Astrocyte (in vitro differentiated cells and primary cell): Measurements from ENCODE around the gene COMMD10. TPM values are rescaled to one million over a fixed set of nuclear protein-coding genes. Genes with fewer than 3 reads are reported as not detected.
"Not testable (repeated sequence)": the region's sequence is repeated elsewhere in the genome, so short reads cannot be mapped to it uniquely, and the experiment has no call there.

Source experiments
- DNase-seq: peaks from one replicate; pipeline ENCODE4 v3.0.0-alpha.2; 2010; ENCODE audit warnings: low read depth
- FAIRE-seq: peaks from 2 replicates; lab custom pipeline; 2011; peaks lifted over from hg19 to GRCh38; lab: Jason Lieb, UNC
- H2AFZ ChIP-seq: 2 replicates; pipeline ENCODE4 v1.6.0; 2012; ENCODE audit warnings: low read depth, low read length, inconsistent platforms
- H3K27ac ChIP-seq: 2 replicates; pipeline ENCODE4 v1.5.1; 2011; ENCODE audit warnings: low read depth, low read length, inconsistent platforms
- H3K27me3 ChIP-seq: 2 replicates; pipeline ENCODE4 v1.6.0; 2011; ENCODE audit warnings: low read length, inconsistent platforms; ENCODE audit not compliant: insufficient read depth
- H3K36me3 ChIP-seq: 2 replicates; pipeline ENCODE4 v1.5.1; 2011; ENCODE audit warnings: low read length, inconsistent platforms; ENCODE audit not compliant: insufficient read depth
- H3K4me1 ChIP-seq: 2 replicates; pipeline ENCODE4 v1.5.1; 2011; ENCODE audit warnings: low read length, inconsistent platforms; ENCODE audit not compliant: insufficient read depth
- H3K4me2 ChIP-seq: 2 replicates; pipeline ENCODE4 v1.6.0; 2012; ENCODE audit warnings: low read length, inconsistent platforms
- H3K4me3 ChIP-seq: 2 replicates; pipeline ENCODE4 v1.5.1; 2011; ENCODE audit warnings: low read depth, mild to moderate bottlenecking, low read length, inconsistent platforms; ENCODE audit not compliant: insufficient read depth
- H3K79me2 ChIP-seq: 2 replicates; pipeline ENCODE4 v1.6.0; 2012; ENCODE audit warnings: mild to moderate bottlenecking, low read length, inconsistent platforms; ENCODE audit not compliant: insufficient read depth
- H3K9ac ChIP-seq: 2 replicates; pipeline ENCODE4 v1.6.0; 2012; ENCODE audit warnings: mild to moderate bottlenecking, low read length, inconsistent platforms
- H3K9me3 ChIP-seq: 2 replicates; pipeline ENCODE4 v1.5.1; 2012; ENCODE audit warnings: low read depth, mild to moderate bottlenecking, low read length, inconsistent platforms; ENCODE audit not compliant: insufficient read depth
- H4K20me1 ChIP-seq: 2 replicates; pipeline ENCODE4 v1.6.0; 2012; ENCODE audit warnings: low read length, inconsistent platforms; ENCODE audit not compliant: insufficient read depth
- H3K27ac Mint-ChIP-seq: one replicate; pipeline ENCODE4 v1.8.0; 2021; ENCODE audit warnings: mild to moderate bottlenecking, mixed read lengths; ENCODE audit not compliant: unreplicated experiment
- H3K27me3 Mint-ChIP-seq: one replicate; pipeline ENCODE4 v1.8.0; 2021; ENCODE audit warnings: low read depth, mixed read lengths; ENCODE audit not compliant: unreplicated experiment
- H3K36me3 Mint-ChIP-seq: one replicate; pipeline ENCODE4 v1.8.0; 2021; ENCODE audit warnings: low read depth, mixed read lengths; ENCODE audit not compliant: unreplicated experiment
- H3K4me1 Mint-ChIP-seq: one replicate; pipeline ENCODE4 v1.8.0; 2021; ENCODE audit warnings: low read depth, mixed read lengths; ENCODE audit not compliant: unreplicated experiment
- H3K4me3 Mint-ChIP-seq: one replicate; pipeline ENCODE4 v1.8.0; 2021; ENCODE audit warnings: mild to moderate bottlenecking, moderate library complexity, mixed read lengths; ENCODE audit not compliant: unreplicated experiment
- H3K9me3 Mint-ChIP-seq: one replicate; pipeline ENCODE4 v1.8.0; 2021; ENCODE audit warnings: mild to moderate bottlenecking, mixed read lengths; ENCODE audit not compliant: unreplicated experiment
- EZH2 ChIP-seq: IDR thresholded peaks from 2 replicates; pipeline ENCODE4 v1.6.1; 2012; ENCODE audit warnings: mild to moderate bottlenecking, low read length, inconsistent platforms; ENCODE audit not compliant: insufficient read depth
- total RNA-seq: library from RNA; stranded (reverse); gene quantifications from 2 replicates; pipeline ENCODE4 v1.2.1, GENCODE V29; 2021
- TF ChIP-seq, protein P1 (sequence below): IDR thresholded peaks from 2 replicates; pipeline ENCODE4 v1.5.1; 2011; ENCODE audit warnings: low read depth, mild to moderate bottlenecking, inconsistent platforms, low read length, moderate library complexity; ENCODE audit not compliant: insufficient read depth

COMMD10 gene
- total RNA-seq, 1 donor from 2014 or later = 18.1 TPM

DNA sequence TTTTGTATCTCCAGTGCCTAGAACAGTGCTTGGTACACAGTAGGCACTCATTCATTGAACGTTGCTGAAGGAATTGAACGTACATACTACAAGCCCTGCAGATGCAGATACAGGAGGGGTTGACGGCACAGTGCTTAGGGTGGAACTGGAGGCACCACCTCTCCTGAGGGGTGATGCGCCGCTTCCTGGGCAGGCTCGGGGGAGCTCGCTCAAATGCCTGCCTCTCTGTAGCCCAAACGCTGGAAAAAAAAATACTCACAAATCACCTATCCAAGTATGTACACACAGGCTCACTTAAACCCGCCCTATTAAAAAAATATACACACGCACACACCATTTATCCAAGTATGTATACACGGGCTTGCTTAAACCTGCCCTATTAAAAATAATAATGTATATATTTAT lies 536 bp upstream of the COMMD10 start:
- Histone ChIP-seq H3K79me2 (peaks cover 27% of the 10 kb centered on the region), H2AFZ (peak overlapping the region; percentile 57), H3K27me3 (no peaks in the 10 kb centered on the region), H3K9me3 (no peaks in the 10 kb centered on the region), H3K36me3 (peaks cover 7% of the 10 kb centered on the region), H3K4me2 (peak overlapping the region; percentile 87), H3K27ac (no peak overlapping the region), H3K4me1 (peaks cover 6% of the 10 kb centered on the region), H3K9ac (peak overlapping the region; percentile 92), H3K4me3 (peak overlapping the region; percentile 75), H4K20me1 (no peaks in the 10 kb centered on the region)
- Mint-ChIP-seq H3K4me1 (peaks cover 9% of the 10 kb centered on the region), H3K27me3 (no peaks in the 10 kb centered on the region), H3K36me3 (peaks cover 10% of the 10 kb centered on the region), H3K27ac (peak overlapping the region; percentile 89), H3K9me3 (peaks cover 3% of the 10 kb centered on the region), H3K4me3 (peak overlapping the region; percentile 98)
- FAIRE-seq (no peak), DNase-seq (peak; percentile 14)
- TF ChIP-seq, protein P1, sequence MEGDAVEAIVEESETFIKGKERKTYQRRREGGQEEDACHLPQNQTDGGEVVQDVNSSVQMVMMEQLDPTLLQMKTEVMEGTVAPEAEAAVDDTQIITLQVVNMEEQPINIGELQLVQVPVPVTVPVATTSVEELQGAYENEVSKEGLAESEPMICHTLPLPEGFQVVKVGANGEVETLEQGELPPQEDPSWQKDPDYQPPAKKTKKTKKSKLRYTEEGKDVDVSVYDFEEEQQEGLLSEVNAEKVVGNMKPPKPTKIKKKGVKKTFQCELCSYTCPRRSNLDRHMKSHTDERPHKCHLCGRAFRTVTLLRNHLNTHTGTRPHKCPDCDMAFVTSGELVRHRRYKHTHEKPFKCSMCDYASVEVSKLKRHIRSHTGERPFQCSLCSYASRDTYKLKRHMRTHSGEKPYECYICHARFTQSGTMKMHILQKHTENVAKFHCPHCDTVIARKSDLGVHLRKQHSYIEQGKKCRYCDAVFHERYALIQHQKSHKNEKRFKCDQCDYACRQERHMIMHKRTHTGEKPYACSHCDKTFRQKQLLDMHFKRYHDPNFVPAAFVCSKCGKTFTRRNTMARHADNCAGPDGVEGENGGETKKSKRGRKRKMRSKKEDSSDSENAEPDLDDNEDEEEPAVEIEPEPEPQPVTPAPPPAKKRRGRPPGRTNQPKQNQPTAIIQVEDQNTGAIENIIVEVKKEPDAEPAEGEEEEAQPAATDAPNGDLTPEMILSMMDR = no peak
- no peak for TF ChIP-seq EZH2

DNA sequence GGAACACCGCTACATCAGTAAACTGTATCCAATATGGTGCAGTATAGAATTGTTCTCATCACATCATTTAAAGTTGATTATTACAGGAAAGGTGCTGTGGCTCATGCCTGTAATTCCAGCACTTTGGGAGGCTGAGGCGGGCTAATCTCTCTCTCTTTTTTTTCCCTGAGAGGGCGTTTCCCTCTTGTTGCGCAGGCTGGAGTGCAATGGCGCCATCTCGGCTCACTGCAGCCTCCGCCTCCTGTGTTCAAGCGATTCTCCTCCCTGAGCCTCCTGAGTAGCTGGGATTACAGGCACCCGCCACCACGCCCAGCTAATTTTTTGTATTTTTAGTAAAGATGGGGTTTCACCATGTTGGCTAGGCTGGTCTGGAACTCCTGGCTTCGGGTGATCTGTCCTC lies 1.5 kb downstream of the COMMD10 start:
- H3K79me2 ChIP-seq = peaks cover 27% of the 10 kb centered on the region
- peaks cover 14% of the 10 kb centered on the region for H3K4me1 Mint-ChIP-seq

DNA sequence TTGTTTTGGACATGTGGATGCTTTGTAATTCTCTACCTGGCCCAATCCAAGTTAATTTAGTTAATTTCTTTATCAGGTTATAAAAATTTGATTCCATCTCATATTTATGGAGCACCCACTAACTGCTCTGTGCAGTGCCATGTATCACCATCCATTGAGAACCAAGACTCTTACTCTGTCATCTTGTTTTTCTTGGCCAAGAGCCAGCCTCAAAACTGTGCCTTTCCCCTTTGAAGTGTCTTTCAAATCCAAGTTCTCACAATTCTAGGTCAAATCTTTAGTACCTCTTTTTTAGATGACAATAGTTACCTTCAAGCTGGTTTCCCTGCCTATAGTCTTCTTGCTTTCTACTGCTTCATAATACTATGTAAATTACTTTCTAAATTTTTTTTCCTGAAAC lies 3.2 kb downstream of the COMMD10 start:
- no peak overlapping the region for H3K4me3 ChIP-seq
- H3K9me3 ChIP-seq = no peaks in the 10 kb centered on the region
- peaks cover 27% of the 10 kb centered on the region for H3K79me2 ChIP-seq
- H3K4me2 ChIP-seq = no peak overlapping the region
- Mint-ChIP-seq H3K27me3 (no peaks in the 10 kb centered on the region), H3K36me3 (peaks cover 7% of the 10 kb centered on the region), H3K4me3 (no peak overlapping the region), H3K4me1 (peaks cover 14% of the 10 kb centered on the region), H3K9me3 (peaks cover 3% of the 10 kb centered on the region), H3K27ac (no peak overlapping the region)
- no peak overlapping the region for H2AFZ ChIP-seq
- H3K4me1 ChIP-seq = peaks cover 6% of the 10 kb centered on the region
- no peaks in the 10 kb centered on the region for H3K27me3 ChIP-seq
- H3K27ac ChIP-seq = no peak overlapping the region
- no peak for DNase-seq
- TF ChIP-seq EZH2 = no peak
- TF ChIP-seq, protein P1 = no peak
- peaks cover 14% of the 10 kb centered on the region for H3K36me3 ChIP-seq
- H4K20me1 ChIP-seq = no peaks in the 10 kb centered on the region
- FAIRE-seq = no peak
- no peak overlapping the region for H3K9ac ChIP-seq

More for the DNA sequence above, 1.5 kb downstream of the COMMD10 start:
- H3K36me3 Mint-ChIP-seq, H3K4me1 ChIP-seq, H3K9me3 Mint-ChIP-seq, H3K9me3 ChIP-seq, H3K27ac ChIP-seq, H3K9ac ChIP-seq, H3K4me3 ChIP-seq, H2AFZ ChIP-seq, H3K36me3 ChIP-seq, H3K27me3 ChIP-seq, H3K27me3 Mint-ChIP-seq, H3K4me2 ChIP-seq, H4K20me1 ChIP-seq, DNase-seq, FAIRE-seq, H3K27ac Mint-ChIP-seq: not testable (repeated sequence)
- peak overlapping the region; percentile 98 for H3K4me3 Mint-ChIP-seq
